ENCODE results near the gene ALDH7A1.

ALDH7A1 gene

DNA sequence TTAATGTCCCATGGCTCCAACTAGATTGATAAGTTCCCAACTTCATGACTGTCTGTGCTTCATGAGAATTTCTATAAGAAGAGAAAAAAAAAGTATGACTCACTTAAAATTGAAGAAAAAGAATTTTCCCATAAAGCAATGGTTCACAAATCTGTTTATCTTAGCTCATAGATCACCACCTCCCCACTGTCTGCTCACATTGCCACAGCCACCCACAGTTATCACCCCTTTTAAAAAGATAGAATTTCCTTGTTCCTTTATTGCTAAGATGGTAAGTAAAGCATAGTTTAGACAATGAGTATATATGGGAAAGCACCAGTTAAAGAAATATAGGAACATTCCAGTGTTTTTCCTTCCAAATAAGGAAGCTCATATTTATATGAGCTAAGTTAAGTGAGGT is 67.1 kb downstream of the ALDH7A1 start:
- Histone ChIP-seq H3K4me3 (ENCODE audit: low read depth, low read length) (no peak overlapping the region), H3K27me3 (replicated peaks) (no peaks in the 10 kb centered on the region), H3K36me3 (replicated peaks) (no peaks in the 10 kb centered on the region), H3K27ac (peak overlapping the region; percentile 15)
- in situ Hi-C loops (cut with HindIII; ENCODE audit: low pct_ligation_motif_present, low sequenced_read_pairs), result no loop called here
- DNase-seq, result peak; percentile 69
- TF ChIP-seq, protein P1, sequence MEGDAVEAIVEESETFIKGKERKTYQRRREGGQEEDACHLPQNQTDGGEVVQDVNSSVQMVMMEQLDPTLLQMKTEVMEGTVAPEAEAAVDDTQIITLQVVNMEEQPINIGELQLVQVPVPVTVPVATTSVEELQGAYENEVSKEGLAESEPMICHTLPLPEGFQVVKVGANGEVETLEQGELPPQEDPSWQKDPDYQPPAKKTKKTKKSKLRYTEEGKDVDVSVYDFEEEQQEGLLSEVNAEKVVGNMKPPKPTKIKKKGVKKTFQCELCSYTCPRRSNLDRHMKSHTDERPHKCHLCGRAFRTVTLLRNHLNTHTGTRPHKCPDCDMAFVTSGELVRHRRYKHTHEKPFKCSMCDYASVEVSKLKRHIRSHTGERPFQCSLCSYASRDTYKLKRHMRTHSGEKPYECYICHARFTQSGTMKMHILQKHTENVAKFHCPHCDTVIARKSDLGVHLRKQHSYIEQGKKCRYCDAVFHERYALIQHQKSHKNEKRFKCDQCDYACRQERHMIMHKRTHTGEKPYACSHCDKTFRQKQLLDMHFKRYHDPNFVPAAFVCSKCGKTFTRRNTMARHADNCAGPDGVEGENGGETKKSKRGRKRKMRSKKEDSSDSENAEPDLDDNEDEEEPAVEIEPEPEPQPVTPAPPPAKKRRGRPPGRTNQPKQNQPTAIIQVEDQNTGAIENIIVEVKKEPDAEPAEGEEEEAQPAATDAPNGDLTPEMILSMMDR (IDR thresholded peaks at IDR 0.05; ENCODE audit: low read depth, low read length, missing control alignments), result no peak

DNA sequence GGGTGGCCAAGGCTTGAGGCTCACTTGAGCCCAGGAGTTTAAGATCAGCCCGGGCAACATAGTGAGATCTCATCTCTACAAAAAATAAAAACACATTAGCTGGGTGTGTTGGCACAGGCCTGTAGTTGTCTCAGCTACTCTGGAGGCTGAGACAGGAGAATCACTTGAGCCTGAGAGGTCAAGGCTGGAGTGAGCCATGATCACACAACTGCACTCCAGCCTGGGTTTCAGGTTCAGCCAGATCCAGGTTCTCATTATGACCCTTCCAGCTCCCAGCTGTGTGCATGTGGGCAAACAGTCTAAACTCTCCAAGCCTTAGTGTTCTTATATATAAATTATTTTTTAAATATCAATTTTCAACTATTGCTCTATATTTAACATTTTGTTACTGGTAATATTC is 67.9 kb downstream of the ALDH7A1 start:
- in situ Hi-C loops (cut with HindIII; ENCODE audit: low pct_ligation_motif_present, low sequenced_read_pairs), result no loop called here
- Histone ChIP-seq H3K36me3 (replicated peaks) (no peaks in the 10 kb centered on the region), H3K4me3 (ENCODE audit: low read depth, low read length) (no peak overlapping the region), H3K27me3 (replicated peaks) (no peaks in the 10 kb centered on the region), H3K27ac (no peak overlapping the region)
- no peak for DNase-seq
- TF ChIP-seq, protein P1 (IDR thresholded peaks at IDR 0.05; ENCODE audit: low read depth, low read length, missing control alignments), result no peak

DNA sequence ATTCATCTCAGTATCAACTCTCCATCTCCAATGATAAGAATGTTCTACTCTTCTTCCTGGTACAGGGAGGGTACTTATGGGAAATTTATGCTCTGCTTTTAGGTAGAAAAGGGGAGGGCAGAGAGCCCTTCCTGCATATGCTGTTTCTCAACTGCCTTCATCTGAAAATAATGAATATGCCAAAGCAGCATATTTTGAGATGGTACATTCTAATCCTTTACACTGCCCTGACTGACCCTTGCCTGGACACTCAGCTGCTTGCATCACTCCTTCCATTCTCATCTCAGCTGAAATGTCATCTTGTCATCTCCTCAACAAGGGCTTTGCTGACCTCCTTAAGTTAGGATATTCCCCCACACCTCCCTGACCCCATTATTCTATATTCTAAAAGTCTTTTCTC is 68.5 kb downstream of the ALDH7A1 start:
- Histone ChIP-seq H3K4me3 (ENCODE audit: low read depth, low read length) (no peak overlapping the region), H3K27ac (no peak overlapping the region), H3K36me3 (replicated peaks) (no peaks in the 10 kb centered on the region), H3K27me3 (replicated peaks) (no peaks in the 10 kb centered on the region)
- no peak for DNase-seq
- TF ChIP-seq, protein P1 (IDR thresholded peaks at IDR 0.05; ENCODE audit: low read depth, low read length, missing control alignments), result no peak
- in situ Hi-C loops (cut with HindIII; ENCODE audit: low pct_ligation_motif_present, low sequenced_read_pairs), result no loop called here

DNA sequence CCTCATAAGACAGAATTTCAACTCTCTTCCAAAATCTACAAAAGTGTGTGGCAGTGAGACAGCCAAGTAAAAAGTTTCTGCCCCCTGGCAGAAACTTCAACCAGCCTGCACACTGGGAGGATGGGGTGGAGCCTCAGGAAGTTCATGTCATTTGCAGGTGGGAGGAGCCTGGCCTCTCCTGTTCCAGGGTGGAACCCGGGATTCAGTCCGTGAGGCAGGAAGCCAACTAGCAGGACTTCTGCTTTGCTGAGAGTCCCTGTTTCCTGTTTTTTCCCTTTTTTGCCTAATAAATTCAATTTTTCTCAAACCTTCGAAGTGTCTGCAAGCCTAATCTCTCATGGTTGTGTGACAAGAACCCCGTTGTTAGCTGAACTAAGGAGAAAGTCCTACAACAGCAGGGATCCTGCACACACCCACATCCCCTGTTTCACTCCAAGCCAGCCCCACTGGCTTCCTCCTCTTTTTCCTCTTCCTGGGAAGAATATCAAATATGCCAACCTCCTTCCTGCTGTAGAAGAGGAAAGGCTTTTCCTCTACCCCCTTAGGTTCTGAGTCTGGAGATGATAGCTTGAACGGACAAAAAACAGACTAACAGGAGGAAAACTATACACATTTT is 69.3 kb downstream of the ALDH7A1 start:
- no peaks in the 10 kb centered on the region for H3K27me3 ChIP-seq (replicated peaks)
- no peak overlapping the region for H3K27ac ChIP-seq
- DNase-seq, result no peak
- H3K4me3 ChIP-seq (ENCODE audit: low read depth, low read length), result no peak overlapping the region
- in situ Hi-C loops (cut with HindIII; ENCODE audit: low pct_ligation_motif_present, low sequenced_read_pairs), result no loop called here
- TF ChIP-seq, protein P1 (IDR thresholded peaks at IDR 0.05; ENCODE audit: low read depth, low read length, missing control alignments), result no peak
- H3K36me3 ChIP-seq (replicated peaks), result no peaks in the 10 kb centered on the region

DNA sequence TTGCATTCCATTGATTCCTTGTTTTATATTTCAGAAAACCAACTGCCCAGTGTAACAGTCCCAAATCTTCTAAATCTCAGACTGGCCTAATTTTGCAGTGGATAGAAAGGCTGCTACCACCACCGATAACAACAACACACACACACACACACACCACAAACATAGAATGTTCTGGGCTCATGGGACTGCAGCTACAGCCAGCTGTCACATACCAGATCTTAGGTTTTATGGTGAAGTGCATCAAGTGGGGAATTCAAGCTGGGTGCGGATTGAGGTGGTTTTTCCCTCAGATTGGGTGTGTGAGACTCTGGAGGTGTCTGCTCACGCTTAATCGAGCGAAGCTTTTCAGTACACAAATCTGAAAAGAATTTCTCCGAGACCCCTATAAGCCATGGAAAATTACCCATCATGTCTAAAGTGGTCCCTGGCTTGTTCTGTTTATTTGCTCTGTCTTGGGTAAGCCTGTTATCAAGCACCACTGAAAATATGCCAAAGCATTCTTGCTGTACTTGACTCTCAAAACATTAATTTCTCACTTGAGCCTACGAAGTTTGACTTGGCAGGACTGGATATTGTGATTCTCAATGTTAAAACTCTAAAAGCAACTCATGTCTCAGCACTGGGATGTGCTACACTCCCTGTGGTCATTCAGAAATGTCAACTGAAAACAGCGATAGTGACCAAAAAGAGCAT is 71.1 kb downstream of the ALDH7A1 start:
- no peak for DNase-seq
- in situ Hi-C loops (cut with HindIII; ENCODE audit: low pct_ligation_motif_present, low sequenced_read_pairs), result no loop called here
- Histone ChIP-seq H3K27me3 (replicated peaks) (no peaks in the 10 kb centered on the region), H3K27ac (no peak overlapping the region), H3K4me3 (ENCODE audit: low read depth, low read length) (no peak overlapping the region), H3K36me3 (replicated peaks) (no peaks in the 10 kb centered on the region)
- TF ChIP-seq, protein P1 (IDR thresholded peaks at IDR 0.05; ENCODE audit: low read depth, low read length, missing control alignments), result no peak

All from brain microvascular endothelial cell (primary cell).